ENCODE data around the gene IGDCC3. TPM values are rescaled to one million over a fixed set of nuclear protein-coding genes. Genes with fewer than 3 reads are reported as not detected.
A peak's percentile ranks its signal among the peaks of the same experiment; 100 is the strongest.

The IGDCC3 gene
- polyA plus RNA-seq, 1 donor from 2014 or later = 14.4 TPM

- Histone ChIP-seq H3K4me2 (ENCODE audit: low read length) (no peak overlapping the region), H3K4me3 (ENCODE audit: low read length) (no peak overlapping the region), H3K79me2 (replicated peaks; ENCODE audit: insufficient read depth, low read length) (peaks cover 5% of the 10 kb centered on the region), H3K27me3 (ENCODE audit: insufficient read depth, low read depth, low read length) (no peaks in the 10 kb centered on the region), H2AFZ (ENCODE audit: low read depth, low read length) (no peak overlapping the region), H4K20me1 (ENCODE audit: insufficient read depth) (no peaks in the 10 kb centered on the region), H3K9ac (ENCODE audit: low read length) (no peak overlapping the region), H3K9me2 (ENCODE audit: insufficient read depth, low read length) (no peaks in the 10 kb centered on the region), H3K9me3 (ENCODE audit: low read length) (no peaks in the 10 kb centered on the region), H3F3A (ENCODE audit: insufficient read depth, low read length, poor library complexity, severe bottlenecking) (no peaks in the 10 kb centered on the region), H3K27ac (ENCODE audit: low read length) (no peak overlapping the region), H3K36me3 (ENCODE audit: insufficient read depth, low read length) (no peaks in the 10 kb centered on the region)
- TF ChIP-seq RAD21 (conservative IDR thresholded peaks at IDR 0.05) = no peak
- no peak for TF ChIP-seq POLR2AphosphoS5 (IDR thresholded peaks at IDR 0.05)
- TF ChIP-seq EZH2 (IDR thresholded peaks at IDR 0.05; ENCODE audit: borderline replicate concordance, insufficient read depth, low read length, poor library complexity, severe bottlenecking) = no peak
- TF ChIP-seq TAF1 (IDR thresholded peaks at IDR 0.05; ENCODE audit: low read depth) = no peak
- TF ChIP-seq EP300 (conservative IDR thresholded peaks at IDR 0.05; ENCODE audit: poor library complexity, severe bottlenecking) = no peak
- TF ChIP-seq REST (IDR thresholded peaks at IDR 0.05; ENCODE audit: borderline replicate concordance) = no peak
- TF ChIP-seq SMC3 (conservative IDR thresholded peaks at IDR 0.05; ENCODE audit: poor library complexity) = no peak
- no peak for TF ChIP-seq CTCF (IDR thresholded peaks at IDR 0.05; ENCODE audit: poor library complexity, severe bottlenecking)
- no peak for TF ChIP-seq MXI1 (conservative IDR thresholded peaks at IDR 0.05; ENCODE audit: poor library complexity, severe bottlenecking)
Measured at GRCh38 chr15:65412556-65412955, 34.8 kb upstream of the IGDCC3 start.

DNA sequence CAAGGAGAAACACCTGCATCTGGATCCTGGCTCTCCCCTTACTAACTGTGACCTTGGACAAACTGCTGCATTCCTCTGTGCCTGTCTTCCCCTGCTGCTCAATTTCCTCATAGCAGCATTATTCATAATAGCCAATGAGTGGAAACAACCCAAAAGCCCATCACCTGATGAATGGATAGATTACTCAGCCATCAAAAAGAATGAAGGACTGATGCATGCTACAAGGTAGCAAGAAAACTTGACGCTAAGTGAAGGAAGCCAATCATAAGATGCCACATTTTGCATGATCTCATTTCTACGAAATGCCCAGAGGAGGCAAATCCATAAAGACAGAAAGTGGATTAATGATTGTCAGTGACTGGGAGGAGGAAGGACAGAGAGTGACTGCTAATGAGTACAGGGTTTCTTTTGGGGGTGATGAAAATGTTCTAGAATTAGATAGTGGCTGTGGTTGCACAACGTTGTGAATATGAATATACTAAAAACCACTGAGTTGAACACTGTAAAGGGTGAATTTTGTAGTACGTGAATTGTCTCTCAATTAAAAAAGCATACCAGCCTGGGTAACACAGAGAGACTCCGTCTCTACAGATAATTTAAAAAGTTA, 33.8 kb upstream of the IGDCC3 start:
- peak overlapping the region; percentile 16 for H3K9ac ChIP-seq (ENCODE audit: low read length)
- no peak overlapping the region for H2AFZ ChIP-seq (ENCODE audit: low read depth, low read length)
- H3K9me3 ChIP-seq (ENCODE audit: low read length) = no peaks in the 10 kb centered on the region
- H3K79me2 ChIP-seq (replicated peaks; ENCODE audit: insufficient read depth, low read length) = peaks cover 5% of the 10 kb centered on the region
- H3K4me3 ChIP-seq (ENCODE audit: low read length) = no peak overlapping the region
- H3F3A ChIP-seq (ENCODE audit: insufficient read depth, low read length, poor library complexity, severe bottlenecking) = no peaks in the 10 kb centered on the region
- H3K36me3 ChIP-seq (ENCODE audit: insufficient read depth, low read length) = no peaks in the 10 kb centered on the region
- no peaks in the 10 kb centered on the region for H3K27me3 ChIP-seq (ENCODE audit: insufficient read depth, low read depth, low read length)
- H3K9me2 ChIP-seq (ENCODE audit: insufficient read depth, low read length) = no peaks in the 10 kb centered on the region
- no peak overlapping the region for H3K27ac ChIP-seq (ENCODE audit: low read length)
- H3K4me2 ChIP-seq (ENCODE audit: low read length) = no peak overlapping the region
- no peaks in the 10 kb centered on the region for H4K20me1 ChIP-seq (ENCODE audit: insufficient read depth)
- TF ChIP-seq POLR2AphosphoS5 (IDR thresholded peaks at IDR 0.05) (no peak), CTCF (IDR thresholded peaks at IDR 0.05; ENCODE audit: poor library complexity, severe bottlenecking) (no peak), MXI1 (conservative IDR thresholded peaks at IDR 0.05; ENCODE audit: poor library complexity, severe bottlenecking) (no peak), EP300 (conservative IDR thresholded peaks at IDR 0.05; ENCODE audit: poor library complexity, severe bottlenecking) (no peak), REST (IDR thresholded peaks at IDR 0.05; ENCODE audit: borderline replicate concordance) (no peak), TAF1 (IDR thresholded peaks at IDR 0.05; ENCODE audit: low read depth) (no peak), EZH2 (IDR thresholded peaks at IDR 0.05; ENCODE audit: borderline replicate concordance, insufficient read depth, low read length, poor library complexity, severe bottlenecking) (no peak), RAD21 (conservative IDR thresholded peaks at IDR 0.05) (no peak), SMC3 (conservative IDR thresholded peaks at IDR 0.05; ENCODE audit: poor library complexity) (no peak)
